GM19438 (cell line): ENCODE data around the gene PILRA.
"Not testable (repeated sequence)": the region's sequence is repeated elsewhere in the genome, so short reads cannot be mapped to it uniquely, and the experiment has no call there.

Experiments used
- ATAC-seq: cut with Tn5 transposase; IDR thresholded peaks from one replicate; pipeline ENCODE4 v1.9.1; 2021; ENCODE audit warnings: low read depth; ENCODE audit not compliant: unreplicated experiment

The PILRA gene

DNA sequence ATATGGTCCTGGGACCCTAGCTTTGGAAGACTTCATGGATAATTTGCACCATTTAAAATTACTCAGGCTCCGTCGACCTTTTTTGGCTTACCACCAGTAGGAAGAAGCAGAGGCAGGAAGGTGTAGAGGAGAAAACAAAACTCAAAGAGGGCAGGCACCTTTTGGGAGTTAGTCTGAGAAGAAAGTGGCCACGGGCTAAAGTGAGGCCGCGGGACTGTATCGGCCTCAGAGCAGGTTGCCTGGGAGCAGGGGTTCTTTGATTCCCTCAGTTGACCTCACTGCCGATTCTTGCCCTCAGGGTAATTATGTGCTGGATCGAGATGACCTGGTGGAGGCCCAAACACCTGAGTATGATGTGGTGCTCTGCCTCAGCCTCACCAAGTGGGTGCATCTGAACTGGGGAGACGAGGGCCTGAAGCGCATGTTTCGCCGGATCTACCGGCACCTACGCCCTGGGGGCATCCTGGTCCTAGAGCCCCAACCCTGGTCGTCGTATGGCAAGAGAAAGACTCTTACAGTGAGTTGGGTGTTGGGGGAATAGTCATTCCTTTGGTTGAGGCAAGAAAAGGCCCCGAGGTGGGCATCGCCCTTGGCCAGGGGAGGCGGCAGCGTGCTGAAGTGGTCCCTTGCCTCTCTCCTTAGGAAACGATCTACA lies 59.5 kb downstream of the PILRA start:
- no peak for ATAC-seq

DNA sequence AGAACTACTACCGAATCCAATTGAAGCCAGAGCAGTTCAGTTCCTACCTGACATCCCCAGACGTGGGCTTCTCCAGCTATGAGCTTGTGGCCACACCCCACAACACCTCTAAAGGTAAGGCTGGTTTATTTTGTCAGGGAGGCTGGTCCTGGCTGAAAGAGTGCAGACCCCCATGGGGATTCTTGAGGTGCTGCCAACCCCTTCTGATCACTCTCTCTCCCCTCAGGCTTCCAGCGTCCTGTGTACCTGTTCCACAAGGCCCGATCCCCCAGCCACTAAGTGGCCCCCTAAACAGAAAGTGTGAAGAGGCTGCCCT lies 59.9 kb downstream of the PILRA start:
- ATAC-seq, result no peak

DNA sequence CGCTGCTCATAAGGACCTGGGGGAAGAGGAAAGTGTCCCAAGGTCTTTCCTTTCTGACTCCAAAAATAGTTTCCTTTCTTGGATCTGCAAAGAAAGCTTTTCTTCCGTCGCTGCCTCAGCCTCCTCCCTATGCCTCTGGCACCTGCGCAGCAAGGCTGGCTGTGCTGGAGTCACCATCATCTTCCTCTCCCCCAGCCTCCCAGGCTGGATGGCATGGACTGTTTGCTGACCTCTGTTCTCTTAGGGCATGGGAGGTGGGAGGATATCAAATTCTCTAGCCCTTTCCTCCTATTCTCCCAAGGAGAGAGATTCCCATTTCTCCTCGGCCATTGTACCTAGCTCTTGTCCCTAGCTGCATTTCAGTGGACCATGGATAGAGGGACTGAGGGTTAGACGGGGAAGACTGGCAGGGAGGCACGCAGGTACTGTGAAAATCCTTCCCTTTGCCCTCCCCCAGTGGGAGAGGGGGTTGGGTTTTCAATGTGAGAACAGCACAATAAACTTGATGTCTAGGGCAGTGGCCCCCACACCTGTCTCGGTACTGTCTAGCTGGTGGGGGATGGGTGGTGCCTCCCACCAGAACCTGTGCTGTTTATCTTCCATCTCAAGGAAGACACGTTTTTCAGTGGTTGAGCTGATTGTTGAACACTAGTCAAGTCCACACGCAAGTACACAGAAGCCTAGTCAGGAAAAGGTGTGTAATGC lies 60.5 kb downstream of the PILRA start:
- ATAC-seq, result no peak

DNA sequence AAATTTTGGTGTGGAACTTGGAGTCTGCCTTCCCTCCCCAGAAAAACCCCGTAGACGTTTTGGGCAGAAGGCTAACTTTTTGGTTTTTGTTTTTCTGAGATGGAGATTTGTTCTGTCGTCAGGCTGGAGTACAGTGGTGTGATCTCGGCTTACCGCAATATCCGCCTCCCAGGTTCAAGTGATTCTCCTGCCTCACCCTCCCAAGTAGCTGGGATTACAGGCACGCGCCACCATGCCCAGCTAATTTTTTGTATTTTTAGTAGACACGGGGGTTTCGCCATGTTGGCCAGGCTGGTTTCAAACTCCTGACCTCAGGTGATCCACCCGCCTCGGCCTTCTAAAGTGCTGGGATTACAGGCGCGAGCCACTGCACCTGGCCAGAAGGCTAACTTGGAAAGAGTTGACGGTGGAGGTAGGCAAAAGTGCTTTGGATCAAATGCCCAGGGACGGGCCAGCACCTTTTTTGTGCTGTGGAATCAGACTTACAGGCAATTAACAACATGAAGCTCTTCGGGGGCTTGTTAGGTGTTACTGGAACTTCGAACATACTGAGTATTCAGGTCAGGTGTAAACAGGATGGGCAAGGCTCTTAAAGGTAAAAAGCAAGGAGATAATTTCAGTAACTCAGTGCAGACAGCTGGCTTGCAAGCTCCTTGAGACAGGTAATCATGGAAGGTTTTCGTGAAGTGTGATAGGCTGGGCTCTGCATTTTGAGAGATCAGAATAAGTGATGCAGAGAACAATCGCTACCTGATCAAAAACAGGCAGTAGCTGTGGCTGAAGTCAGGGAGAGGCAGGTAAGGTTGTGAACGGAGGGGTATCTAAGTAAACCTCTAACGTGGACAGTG lies 61.2 kb downstream of the PILRA start:
- ATAC-seq, result no peak

DNA sequence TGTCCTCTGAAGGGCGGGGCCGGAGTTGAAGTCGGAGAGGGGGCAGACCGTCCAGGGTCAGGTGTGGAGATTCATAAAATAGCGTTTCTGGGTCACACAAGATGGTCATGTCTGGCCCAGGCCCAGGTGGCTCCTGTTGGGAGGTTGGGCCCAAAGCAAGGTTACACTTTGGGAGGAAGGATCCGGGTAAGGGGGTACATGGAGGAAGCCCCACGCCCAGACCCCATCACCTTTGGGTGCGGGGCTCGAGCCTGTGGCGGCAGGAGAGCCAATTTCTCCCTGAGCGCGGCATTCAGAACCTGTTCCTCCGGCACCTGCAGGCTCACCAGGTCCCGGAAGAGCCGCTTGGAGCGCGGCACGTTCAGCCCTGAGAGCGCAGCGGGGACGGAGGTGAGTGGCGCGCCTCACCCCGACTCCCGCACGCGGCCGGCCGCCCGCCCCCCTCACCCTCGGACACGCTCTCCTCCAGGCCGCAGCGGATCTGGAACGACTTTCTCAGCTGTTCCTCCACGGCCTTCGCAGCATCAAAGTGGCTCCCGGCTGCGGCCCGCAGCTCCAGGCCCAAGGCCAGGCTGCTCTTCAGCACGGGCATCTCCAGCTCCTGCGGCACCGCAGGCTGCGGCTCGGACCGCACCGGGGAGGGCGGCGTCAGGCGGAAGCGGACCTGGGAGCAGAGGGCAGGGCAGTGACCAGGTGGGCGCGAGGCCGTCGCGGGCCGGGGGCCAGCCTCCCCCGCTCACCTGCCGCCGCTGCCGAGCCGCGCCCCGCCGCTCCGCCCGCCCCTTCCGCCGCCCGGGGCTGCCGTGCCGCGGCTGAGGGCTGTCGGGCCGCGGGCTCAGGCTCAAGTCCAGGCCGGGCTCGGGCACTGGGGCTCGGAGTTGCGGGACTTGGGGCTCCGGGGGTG lies 62.4 kb downstream of the PILRA start:
- ATAC-seq, result peak; percentile 20

DNA sequence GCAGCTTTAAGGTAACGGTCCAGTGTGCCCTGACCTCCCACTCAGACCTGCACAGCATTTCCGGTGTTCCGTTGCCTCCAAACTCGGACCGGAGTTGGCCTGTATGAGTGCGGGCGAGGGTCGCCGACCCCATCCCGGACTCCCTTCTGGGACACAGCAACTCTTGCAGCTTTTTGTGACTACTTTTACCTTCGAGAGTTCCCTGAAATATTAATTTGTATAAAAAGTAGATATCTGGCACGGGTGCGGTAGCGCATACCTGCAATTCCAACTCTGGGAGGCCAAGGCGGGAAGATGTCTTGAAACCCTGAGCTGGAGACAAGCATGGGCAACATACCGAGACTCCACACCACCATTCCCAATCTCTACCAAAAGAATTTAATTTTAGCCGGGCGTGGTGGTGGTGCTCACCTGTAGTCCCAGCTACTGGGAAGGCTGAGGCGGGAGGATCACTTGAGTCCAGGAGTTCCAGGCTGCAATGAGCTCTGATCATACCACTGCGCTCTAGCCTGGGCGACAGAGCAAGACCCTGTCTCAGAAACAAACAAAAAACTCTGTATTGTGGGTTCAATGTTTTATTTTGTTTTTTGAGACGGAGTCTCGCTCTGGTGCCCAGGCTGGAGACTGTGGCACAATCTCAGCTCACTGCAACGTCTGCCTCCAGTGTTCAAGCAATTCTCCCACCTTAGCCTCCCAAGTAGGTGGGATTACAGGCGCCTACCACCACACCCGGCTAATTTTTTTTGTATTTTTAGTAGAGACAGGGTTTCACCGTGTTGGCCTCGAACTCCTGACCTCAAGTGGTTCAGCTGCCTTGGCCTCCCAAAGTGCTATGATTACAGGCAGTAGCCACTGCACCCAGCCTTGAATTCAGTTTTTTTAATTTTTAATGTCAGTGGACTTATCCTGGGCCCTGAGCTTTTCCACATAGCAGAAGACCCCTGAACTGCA lies 64.1 kb downstream of the PILRA start:
- no peak for ATAC-seq

DNA sequence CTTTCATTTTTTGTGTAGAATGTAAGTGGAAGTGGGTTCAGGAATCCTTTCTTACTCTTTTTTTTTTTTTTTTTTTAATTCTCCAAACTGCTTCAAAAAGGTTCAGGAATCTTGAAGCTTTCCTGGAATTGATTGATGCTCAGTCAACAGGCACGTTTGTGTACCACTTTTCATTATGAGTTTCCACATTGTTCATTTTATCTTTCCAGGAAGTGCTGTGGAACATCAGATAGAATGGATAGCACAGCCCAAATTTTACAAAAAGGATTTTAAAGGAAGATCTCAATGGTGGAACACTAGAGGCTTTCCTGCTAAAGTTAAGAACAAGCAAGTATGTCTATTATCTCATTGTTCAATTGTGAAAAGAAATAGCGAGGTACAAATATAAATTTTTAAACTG lies 64.9 kb downstream of the PILRA start:
- ATAC-seq, result no peak

DNA sequence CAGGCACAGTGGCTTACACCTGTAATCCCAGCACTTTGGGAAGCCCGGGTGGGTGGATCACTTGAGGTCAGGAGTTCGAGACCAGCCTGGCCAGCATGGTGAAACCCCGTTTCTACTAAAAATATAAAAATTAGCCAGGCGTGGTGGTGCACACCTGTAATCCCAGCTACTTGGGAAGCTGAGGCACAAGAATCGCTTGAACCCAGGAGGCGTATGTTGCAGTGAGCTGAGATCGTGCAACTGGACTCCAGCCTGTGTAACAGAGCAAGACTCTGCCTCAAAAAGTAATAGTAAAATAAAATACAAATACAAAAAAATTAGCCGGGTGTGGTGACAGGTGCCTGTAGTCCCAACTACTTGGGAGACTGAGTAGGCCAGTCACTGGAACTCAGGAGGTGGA lies 65.4 kb downstream of the PILRA start:
- not testable (repeated sequence) for ATAC-seq

DNA sequence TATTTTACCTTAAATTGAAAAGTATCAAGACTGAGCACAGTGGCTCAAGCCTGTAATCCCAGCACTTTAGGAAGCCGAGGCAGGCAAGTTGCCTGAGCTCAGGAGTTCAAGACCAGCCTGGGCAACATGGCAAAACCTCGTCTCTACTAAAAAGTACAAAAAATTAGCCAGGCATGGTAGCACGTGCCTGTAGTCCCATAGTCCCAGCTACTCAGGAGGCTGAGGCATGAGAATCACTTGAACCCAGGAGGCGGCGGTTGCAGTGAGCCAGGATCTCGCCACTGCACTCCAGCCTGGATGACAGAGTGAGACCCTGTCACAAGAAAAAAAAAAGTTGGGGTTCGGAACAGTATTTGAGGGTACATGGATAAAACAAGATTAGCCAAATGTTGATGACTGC lies 66.0 kb downstream of the PILRA start:
- not testable (repeated sequence) for ATAC-seq

DNA sequence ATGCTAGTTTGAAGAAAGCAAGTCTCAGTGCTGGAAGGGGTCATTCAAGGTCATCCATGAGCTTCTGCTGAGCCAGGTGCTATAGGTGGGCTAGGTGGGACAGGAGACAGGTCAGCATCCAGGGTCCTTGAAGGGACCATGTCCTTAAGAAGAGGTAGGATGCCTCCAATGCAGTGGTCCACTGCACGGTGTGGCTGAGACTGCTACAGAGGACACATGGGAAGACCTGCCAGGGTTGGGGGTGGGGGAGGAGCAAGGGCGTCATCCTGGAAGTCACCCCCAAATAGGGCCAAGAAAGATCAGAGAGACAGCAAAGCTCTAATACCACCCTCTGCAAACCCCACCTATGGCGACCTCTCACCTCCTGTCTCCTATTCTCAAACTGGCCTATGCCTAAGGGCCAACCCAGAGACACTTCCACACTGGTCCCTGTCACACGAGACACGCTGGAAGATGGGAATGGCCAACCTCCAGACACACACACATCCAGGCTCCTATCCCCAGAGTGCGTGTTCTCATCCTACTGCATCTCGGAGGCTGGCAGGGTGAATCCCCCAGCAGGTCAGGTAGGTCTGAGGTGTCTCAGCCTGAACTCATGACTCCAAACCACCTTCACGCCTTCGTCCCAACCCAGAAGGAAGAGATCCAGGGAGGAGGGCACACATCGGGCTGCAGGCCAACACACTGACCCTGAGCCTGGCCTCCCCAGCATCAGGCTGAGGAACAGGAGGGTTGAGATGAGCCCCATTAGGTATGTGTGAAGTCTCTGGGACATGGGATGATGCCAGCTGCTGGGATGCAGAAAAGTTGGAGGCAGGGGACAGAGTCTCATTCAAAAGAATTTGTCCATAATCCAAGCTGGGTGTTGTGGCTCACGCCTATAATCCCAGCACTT lies 68.6 kb downstream of the PILRA start:
- no peak for ATAC-seq

DNA sequence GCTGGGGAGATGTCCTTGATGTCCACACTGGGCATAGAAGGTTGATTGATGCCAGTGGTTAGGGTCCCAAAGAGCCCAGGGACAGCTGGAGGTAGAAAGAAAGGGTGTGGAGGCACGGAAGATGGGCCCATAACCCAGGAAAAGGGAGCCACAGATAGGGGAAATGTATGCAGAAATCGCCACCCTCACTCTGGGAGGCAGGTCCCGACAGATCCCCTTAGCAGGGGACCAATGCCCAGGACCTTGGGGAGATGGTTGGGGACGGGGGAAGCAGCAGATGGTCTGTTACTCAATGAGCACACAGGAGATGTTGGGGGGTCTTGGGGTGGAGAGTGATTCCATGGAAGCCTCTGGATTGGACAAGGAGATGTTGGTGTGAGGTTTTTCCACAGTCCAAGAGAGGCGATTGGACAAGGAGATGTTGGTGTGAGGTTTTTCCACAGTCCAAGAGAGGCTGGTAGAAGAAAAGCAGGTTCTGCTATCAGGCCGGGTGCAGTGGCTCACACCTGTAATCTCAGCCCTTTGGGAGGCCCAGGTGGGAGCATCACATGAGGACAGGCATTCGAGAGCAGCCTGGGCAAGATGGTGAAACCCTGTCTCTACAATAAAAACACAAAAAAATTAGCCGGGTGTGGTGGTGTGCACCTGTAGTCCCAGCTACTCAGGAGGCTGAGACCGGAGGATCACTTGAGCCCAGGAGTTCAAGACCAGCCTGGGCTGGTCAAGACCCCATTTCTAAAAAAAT lies 70.0 kb downstream of the PILRA start:
- ATAC-seq, result no peak

DNA sequence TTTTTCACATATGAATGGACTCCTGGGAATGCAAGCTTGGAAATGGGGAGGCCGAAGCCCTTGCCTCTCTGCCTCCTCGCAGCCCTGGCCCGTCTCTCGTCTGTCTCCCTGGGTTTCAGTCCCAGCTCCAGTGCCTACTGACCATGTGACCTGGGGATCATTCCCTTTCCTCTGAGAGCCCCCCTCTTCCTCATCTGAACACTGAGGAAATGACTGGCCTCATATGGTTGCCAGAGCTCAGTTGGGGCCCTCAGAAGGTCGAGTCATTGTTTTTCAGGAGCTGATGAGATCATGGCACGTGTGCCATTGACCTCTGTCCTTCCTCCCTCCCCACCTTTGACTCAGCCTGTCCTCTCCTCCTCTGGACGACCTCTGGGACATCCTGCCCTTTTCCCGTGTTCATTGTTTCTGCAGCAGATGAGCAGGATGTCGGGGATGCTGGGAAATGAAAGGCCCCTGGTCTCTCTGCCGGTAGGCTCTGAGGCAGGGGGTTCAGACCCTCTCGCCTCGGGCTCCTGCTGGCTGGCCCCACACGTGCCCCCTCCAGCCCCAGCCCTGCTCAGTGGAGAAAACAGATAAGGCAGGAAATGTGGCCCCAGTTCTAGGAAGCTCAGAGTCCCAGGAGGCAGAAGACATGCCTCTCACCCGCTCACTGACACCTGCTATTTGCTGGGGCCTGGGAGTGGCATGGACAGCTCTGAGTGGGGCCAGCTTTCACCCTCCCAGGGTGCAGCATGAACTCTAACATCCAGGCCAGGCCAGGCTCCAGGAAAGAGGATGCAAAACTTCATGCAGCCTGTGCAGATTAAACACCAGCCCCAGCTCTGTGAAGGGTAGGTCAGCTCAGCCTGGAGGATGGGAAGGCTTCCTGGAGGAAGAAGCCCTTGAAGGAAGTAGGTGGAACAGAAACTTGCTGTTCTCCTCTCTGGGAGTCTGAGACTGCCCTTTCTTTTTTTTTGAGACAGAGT lies 71.3 kb downstream of the PILRA start:
- ATAC-seq, result no peak

DNA sequence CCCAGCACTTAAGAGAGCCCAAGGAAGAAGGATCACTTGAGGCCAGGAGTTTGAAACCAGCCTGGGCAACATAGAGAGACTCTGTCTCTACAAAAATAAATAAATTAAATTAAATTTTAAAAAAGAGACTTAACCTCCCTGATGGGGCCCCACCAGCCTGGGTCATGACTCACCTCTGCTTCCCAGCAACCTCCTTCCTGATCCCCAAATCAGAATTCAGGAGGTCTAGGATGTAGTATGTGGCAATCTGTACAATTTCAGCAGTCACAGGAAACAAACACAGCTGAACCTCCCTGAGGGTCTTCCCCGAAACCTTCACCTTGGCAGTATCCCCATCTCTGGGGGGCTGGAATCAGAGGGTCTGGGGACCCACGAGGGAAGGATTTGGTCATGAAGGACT lies 72.8 kb downstream of the PILRA start:
- ATAC-seq, result no peak

DNA sequence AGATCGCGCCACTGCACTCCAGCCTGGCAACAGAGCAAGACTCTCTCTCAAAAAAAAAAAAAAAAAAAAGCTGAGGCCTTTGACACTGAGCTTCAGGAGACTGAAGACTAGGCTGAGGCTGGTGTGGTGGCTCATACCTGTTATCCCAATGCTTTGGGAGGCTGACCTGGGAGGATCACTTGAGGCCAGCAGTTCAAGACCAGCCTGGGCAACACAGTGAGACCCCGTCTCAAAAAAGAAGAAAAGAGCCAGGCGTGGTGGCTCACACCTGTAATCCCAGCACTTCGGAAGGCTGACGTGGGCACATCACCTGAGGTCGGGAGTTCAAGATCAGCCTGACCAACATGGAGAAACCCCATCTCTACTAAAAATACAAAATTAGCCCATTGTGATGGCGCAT lies 74.1 kb downstream of the PILRA start:
- not testable (repeated sequence) for ATAC-seq

DNA sequence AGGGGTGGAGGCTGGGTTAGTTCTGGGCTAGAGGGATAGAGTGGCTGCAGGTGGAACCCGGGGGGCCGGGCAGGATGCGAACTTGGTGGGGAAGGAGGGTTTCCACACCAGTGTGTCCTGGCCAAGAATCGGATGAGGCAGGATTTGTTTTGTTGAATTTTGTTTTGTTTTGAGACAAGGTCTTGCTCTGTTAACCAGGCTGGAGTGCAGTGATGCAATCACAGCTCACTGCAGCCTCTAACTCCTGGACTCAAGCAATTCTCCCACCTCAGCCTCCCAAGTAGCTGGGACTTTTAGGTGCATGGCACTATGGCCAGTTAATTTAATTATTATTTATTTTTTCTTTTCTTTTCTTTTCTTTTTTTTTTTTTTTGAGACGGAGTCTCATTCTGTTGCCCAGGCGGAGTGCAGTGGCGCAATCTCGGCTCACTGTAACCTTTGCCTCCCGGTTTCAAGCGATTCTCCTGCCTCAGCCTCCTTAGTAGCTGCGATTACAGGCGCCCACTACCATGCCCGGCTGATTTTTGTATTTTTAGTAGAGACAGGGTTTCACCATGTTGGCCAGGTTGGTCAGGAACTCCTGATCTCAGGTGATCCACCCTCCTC lies 76.0 kb downstream of the PILRA start:
- no peak for ATAC-seq
